GM21447 (cell line): ENCODE data around the gene VSIG10.
"Not testable (repeated sequence)": the region's sequence is repeated elsewhere in the genome, so short reads cannot be mapped to it uniquely, and the experiment has no call there.

ENCODE experiments used
- ATAC-seq: cut with Tn5 transposase; IDR thresholded peaks from one replicate; pipeline ENCODE4 v1.9.1; 2021; ENCODE audit not compliant: unreplicated experiment

VSIG10 gene

GRCh38 chr12:118034429-118035189 lies 69.2 kb downstream of the VSIG10 start:
- no peak for ATAC-seq

- ATAC-seq: no peak
These were observed 69.9 kb downstream of the VSIG10 start for GRCh38 chr12:118033902-118034301.

GRCh38 chr12:118033323-118033722 lies 70.5 kb downstream of the VSIG10 start:
- no peak for ATAC-seq

- ATAC-seq: no peak
These were observed 71.6 kb downstream of the VSIG10 start for GRCh38 chr12:118032188-118032587.

- ATAC-seq: no peak
These were observed 74.6 kb downstream of the VSIG10 start for GRCh38 chr12:118029166-118029565.

DNA sequence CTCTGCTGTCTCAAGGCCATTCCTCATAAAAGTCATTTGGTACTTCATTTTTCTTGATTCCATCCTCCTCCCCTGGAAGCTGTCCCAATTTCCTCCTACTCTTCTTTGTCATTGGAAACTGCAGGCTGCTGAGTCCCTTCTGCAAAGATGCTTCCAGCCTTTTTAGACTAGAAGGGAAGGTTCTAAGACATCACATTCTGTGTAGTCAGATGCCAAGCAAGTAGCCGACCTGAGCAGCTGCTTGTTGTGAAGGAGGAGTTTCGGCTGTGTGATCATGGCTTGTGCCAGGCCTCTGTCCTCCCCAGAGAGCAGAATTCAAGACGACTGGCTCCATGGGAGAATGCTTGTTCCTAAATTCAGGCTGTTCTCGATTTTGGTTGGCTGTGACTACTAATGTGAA lies 78.6 kb downstream of the VSIG10 start:
- ATAC-seq: no peak

DNA sequence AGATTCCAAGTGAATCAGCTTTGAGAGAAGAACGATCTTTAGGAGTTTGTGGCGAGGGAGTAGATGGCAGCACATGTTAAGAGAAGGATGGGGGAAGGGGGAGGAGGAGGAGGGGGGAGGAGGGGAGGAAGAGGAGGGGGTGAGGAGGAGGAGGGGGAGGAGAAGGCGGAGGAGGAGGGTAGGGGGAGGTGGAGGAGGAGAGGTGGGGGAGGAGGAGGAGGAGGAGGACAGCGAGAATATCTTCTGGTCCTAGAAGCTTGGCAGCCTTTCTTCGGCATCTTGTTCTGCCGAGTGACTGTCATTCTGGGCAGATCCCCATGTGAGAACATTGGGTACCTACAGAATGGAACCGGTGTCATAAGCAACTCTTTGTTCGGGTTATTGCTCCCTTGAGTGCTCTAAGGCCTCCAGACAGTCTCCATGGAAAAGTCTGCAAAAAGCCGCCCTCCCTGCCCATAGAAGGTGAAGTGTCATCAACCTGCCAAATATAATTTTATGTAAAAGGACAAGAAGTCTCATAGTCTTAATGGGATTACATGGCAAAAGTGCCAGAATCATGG lies 80.4 kb downstream of the VSIG10 start:
- no peak for ATAC-seq

DNA sequence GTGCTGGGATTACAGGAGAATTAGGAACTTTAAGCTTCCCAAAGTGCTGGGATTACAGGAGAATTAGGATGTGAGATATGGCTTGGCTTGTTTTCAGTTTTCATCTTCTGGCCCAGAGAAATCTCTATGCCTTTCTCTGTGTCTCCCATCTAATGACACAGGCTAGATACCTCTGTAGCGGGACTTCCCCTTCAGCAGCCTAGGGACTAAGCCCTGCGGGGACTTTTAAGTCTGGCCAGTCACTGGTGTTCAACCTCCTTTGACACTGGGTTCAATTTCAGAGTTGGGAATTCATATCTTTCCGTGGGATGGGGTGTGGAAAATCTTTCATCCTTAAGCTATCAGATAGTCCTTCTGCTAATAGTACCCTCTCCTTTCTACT lies 81.1 kb downstream of the VSIG10 start:
- ATAC-seq: no peak

GRCh38 chr12:118022097-118022727 lies 81.6 kb downstream of the VSIG10 start:
- ATAC-seq: not testable (repeated sequence)

GRCh38 chr12:118020036-118020435 lies 83.8 kb downstream of the VSIG10 start:
- ATAC-seq: no peak

GRCh38 chr12:118017926-118018325 lies 85.9 kb downstream of the VSIG10 start:
- no peak for ATAC-seq

DNA sequence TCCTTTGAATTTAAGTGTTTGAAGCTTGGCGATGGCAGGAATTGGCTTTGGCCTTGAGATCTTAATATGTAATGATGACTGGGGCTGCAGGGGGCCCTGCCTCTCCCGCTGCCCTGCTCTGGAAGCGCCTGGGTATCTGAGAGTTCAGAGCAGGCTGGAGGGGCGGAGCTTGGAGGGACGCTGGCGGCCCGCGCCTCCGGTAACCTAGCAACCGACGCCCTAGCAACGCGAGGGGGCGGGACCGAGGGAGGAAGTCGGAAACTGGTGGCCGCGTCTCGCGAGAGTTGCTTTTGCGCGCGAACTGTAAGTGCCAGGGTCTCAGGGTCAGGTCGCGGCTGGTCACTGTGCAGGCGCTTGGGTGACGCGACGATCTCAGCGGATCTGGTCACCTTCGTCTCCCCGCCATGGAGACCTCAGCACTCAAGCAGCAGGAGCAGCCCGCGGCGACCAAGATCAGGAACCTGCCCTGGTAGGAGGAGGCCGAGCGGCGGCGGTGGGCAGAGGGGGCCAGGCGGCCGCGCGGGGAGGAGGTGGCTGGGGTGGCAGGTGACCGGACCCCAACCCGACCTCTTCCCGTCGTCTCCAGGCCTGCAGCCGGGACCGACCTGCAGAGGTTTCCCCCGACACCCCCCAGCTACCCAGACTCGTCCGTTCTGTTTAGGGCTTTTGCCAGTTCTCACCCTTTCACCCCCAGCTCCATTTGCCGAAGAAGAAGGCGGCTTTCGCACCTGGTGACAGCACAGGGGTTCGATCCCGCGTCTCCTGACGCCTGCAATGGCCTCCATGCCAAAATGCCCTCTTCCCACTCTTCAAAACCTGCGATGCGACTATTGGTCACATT lies 87.2 kb downstream of the VSIG10 start, which contains the start of gene RFC5:
Gene RFC5 (plus strand): TSS at position 280 of the 841 bp plus-strand sequence. CDS start 125 bp downstream, at position 405.
- ATAC-seq: peak; percentile 98

GRCh38 chr12:118015944-118016343 lies 87.9 kb downstream of the VSIG10 start:
- ATAC-seq: no peak

- ATAC-seq: no peak
These were observed 88.5 kb downstream of the VSIG10 start for GRCh38 chr12:118015306-118015705.
